Measurements from ENCODE around the gene NLRP2B.
"Not testable (repeated sequence)": the region's sequence is repeated elsewhere in the genome, so short reads cannot be mapped to it uniquely, and the experiment has no call there.

Gene NLRP2B

DNA sequence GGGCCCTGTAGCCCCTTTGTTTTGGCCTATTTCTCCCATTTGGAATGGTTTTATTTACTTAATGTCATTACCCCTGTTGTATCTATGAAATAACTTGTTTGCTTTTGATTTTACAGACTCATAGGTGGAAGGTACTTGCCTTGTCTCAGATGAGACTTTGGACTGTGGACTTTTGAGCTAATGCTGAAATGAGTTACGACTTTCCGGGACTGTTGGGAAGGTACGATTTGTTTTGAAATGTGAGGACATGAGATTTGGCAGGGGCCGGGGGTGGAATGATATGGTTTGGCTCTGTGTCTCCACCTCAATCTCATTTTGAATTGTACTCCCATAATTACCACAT, 39.4 kb downstream of the NLRP2B start:
- CTCF ChIA-PET, result no interaction called here
- H3K36me3 Mint-ChIP-seq, result no peaks in the 10 kb centered on the region
- H3K4me3 Mint-ChIP-seq, result no peak overlapping the region
- DNase-seq, result no peak
- no peak overlapping the region for H3K27ac Mint-ChIP-seq
- no peaks in the 10 kb centered on the region for H3K4me1 Mint-ChIP-seq
- peaks cover 10% of the 10 kb centered on the region for H3K9me3 Mint-ChIP-seq
- no peaks in the 10 kb centered on the region for H3K27me3 Mint-ChIP-seq

DNA sequence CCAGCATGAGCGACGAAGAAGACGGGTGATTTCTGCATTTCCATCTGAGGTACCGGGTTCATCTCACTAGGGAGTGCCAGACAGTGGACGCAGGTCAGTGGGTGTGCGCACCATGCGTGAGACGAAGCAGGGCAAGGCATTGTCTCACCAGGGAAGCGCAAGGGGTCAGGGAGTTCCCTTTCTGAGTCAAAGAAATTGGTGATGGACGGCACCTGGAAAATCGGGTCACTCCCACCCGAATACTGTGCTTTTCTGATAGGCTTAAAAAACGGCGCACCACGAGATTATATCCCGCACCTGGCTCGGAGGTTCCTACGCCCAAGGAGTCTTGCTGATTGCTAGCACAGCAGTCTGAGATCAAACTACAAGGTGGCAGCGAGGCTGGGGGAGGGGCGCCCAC, 50.6 kb downstream of the NLRP2B start:
- H3K27ac Mint-ChIP-seq, H3K4me1 Mint-ChIP-seq, H3K4me3 Mint-ChIP-seq, DNase-seq, H3K27me3 Mint-ChIP-seq, H3K36me3 Mint-ChIP-seq, CTCF ChIA-PET: not testable (repeated sequence)
- H3K9me3 Mint-ChIP-seq, result peaks cover 19% of the 10 kb centered on the region

Data from activated naive CD4-positive, alpha-beta T cell treated with anti-CD3 and anti-CD28 coated beads, Interleukin-2, amount 10 ng/mL, durations not matched to agents 7 days and 5 days (primary cell).